ENCODE results near the gene FUT2. TPM values are rescaled to one million over a fixed set of nuclear protein-coding genes. Genes with fewer than 3 reads are reported as not detected.

The FUT2 gene
- total and polyA plus RNA-seq, 2 of the 13 experiments (the other 11 are each of a cell fraction or from before 2014, with no cell fraction given): 0.07 TPM; not detected in 1

DNA sequence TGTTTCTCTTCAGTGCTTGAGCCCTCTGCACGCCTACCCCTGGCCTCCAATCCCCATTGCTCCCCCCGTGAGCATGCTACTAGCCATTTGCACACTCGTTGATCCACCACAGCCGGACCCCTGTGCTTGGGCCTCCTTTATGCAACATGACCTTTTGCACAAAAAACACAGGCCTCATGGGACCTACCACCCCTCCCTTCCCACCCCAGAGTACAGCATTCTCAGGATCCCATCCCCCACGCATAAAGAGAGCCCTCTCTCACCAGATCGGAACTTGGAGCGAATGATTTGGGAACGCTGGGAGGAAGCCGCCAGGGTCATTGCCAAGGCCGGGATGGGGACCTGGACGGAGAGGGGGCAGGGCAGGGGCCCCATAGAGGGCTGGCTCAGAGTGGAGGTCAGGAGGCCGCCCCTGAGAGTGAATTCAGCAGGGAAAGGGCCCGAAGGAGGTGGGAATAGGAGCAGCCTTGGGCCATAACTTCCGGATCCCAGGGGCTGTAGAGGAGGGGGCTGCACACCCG lies 23.0 kb downstream of the FUT2 start (continued):
- TF ChIP-seq, protein P1, sequence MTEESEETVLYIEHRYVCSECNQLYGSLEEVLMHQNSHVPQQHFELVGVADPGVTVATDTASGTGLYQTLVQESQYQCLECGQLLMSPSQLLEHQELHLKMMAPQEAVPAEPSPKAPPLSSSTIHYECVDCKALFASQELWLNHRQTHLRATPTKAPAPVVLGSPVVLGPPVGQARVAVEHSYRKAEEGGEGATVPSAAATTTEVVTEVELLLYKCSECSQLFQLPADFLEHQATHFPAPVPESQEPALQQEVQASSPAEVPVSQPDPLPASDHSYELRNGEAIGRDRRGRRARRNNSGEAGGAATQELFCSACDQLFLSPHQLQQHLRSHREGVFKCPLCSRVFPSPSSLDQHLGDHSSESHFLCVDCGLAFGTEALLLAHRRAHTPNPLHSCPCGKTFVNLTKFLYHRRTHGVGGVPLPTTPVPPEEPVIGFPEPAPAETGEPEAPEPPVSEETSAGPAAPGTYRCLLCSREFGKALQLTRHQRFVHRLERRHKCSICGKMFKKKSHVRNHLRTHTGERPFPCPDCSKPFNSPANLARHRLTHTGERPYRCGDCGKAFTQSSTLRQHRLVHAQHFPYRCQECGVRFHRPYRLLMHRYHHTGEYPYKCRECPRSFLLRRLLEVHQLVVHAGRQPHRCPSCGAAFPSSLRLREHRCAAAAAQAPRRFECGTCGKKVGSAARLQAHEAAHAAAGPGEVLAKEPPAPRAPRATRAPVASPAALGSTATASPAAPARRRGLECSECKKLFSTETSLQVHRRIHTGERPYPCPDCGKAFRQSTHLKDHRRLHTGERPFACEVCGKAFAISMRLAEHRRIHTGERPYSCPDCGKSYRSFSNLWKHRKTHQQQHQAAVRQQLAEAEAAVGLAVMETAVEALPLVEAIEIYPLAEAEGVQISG (CRISPR knock-in tag; IDR thresholded peaks at IDR 0.05): peak; percentile 38; the same call in 1 of the 2 replicates
- no peak for TF ChIP-seq NFATC3 (CRISPR knock-in tag; IDR thresholded peaks at IDR 0.05)
- peak; percentile 49; the same call in 1 of the 2 replicates for TF ChIP-seq SP5 (CRISPR knock-in tag; IDR thresholded peaks at IDR 0.05; ENCODE audit: borderline replicate concordance, low read depth)
- TF ChIP-seq TBX2 (CRISPR knock-in tag; IDR thresholded peaks at IDR 0.05; ENCODE audit: borderline replicate concordance): peak; percentile 45; the same call in 1 of the 2 replicates
- TF ChIP-seq, protein P2, sequence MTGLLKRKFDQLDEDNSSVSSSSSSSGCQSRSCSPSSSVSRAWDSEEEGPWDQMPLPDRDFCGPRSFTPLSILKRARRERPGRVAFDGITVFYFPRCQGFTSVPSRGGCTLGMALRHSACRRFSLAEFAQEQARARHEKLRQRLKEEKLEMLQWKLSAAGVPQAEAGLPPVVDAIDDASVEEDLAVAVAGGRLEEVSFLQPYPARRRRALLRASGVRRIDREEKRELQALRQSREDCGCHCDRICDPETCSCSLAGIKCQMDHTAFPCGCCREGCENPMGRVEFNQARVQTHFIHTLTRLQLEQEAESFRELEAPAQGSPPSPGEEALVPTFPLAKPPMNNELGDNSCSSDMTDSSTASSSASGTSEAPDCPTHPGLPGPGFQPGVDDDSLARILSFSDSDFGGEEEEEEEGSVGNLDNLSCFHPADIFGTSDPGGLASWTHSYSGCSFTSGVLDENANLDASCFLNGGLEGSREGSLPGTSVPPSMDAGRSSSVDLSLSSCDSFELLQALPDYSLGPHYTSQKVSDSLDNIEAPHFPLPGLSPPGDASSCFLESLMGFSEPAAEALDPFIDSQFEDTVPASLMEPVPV (CRISPR knock-in tag; IDR thresholded peaks at IDR 0.05): peak; percentile 70; the same call in 1 of the 2 replicates
- TF ChIP-seq, protein P3, sequence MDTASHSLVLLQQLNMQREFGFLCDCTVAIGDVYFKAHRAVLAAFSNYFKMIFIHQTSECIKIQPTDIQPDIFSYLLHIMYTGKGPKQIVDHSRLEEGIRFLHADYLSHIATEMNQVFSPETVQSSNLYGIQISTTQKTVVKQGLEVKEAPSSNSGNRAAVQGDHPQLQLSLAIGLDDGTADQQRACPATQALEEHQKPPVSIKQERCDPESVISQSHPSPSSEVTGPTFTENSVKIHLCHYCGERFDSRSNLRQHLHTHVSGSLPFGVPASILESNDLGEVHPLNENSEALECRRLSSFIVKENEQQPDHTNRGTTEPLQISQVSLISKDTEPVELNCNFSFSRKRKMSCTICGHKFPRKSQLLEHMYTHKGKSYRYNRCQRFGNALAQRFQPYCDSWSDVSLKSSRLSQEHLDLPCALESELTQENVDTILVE (CRISPR knock-in tag; IDR thresholded peaks at IDR 0.05): 0 out of 2 replicates have a peak, but pooled peaks have one; percentile 18
- peak; percentile 14; the same call in 1 of the 2 replicates for TF ChIP-seq SP4 (CRISPR knock-in tag; IDR thresholded peaks at IDR 0.05)
- TF ChIP-seq, protein P4, sequence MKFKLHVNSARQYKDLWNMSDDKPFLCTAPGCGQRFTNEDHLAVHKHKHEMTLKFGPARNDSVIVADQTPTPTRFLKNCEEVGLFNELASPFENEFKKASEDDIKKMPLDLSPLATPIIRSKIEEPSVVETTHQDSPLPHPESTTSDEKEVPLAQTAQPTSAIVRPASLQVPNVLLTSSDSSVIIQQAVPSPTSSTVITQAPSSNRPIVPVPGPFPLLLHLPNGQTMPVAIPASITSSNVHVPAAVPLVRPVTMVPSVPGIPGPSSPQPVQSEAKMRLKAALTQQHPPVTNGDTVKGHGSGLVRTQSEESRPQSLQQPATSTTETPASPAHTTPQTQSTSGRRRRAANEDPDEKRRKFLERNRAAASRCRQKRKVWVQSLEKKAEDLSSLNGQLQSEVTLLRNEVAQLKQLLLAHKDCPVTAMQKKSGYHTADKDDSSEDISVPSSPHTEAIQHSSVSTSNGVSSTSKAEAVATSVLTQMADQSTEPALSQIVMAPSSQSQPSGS (CRISPR knock-in tag; IDR thresholded peaks at IDR 0.05): peak; percentile 67; the same call in 1 of the 2 replicates
- TF ChIP-seq ZSCAN21 (CRISPR knock-in tag; IDR thresholded peaks at IDR 0.05; ENCODE audit: borderline replicate concordance): 0 out of 2 replicates have a peak, but pooled peaks have one; percentile 44
- peak; percentile 95 for TF ChIP-seq TBL1XR1 (IDR thresholded peaks at IDR 0.05; ENCODE audit: borderline replicate concordance, low read length, partially characterized antibody)
- TF ChIP-seq, protein P5, sequence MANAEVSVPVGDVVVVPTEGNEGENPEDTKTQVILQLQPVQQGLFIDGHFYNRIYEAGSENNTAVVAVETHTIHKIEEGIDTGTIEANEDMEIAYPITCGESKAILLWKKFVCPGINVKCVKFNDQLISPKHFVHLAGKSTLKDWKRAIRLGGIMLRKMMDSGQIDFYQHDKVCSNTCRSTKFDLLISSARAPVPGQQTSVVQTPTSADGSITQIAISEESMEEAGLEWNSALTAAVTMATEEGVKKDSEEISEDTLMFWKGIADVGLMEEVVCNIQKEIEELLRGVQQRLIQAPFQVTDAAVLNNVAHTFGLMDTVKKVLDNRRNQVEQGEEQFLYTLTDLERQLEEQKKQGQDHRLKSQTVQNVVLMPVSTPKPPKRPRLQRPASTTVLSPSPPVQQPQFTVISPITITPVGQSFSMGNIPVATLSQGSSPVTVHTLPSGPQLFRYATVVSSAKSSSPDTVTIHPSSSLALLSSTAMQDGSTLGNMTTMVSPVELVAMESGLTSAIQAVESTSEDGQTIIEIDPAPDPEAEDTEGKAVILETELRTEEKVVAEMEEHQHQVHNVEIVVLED (CRISPR knock-in tag; IDR thresholded peaks at IDR 0.05; ENCODE audit: borderline replicate concordance): peak; percentile 49; the same call in 1 of the 2 replicates
- no peak for TF ChIP-seq RNF2 (conservative IDR thresholded peaks at IDR 0.05; ENCODE audit: low read depth)
- TF ChIP-seq, protein P6, sequence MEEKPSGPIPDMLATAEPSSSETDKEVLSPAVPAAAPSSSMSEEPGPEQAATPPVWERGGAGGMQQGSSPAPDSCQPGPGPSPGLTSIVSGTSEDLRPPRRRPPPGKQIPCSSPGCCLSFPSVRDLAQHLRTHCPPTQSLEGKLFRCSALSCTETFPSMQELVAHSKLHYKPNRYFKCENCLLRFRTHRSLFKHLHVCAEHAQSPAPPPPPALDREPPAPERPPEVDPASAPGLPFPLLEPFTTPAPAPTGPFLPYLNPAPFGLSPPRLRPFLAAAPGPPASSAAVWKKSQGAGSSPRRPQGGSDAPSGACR (CRISPR knock-in tag; IDR thresholded peaks at IDR 0.05): peak; percentile 56; the same call in 1 of the 2 replicates
- TF ChIP-seq KLF15 (CRISPR knock-in tag; IDR thresholded peaks at IDR 0.05; ENCODE audit: borderline replicate concordance): no peak
- TF ChIP-seq PHF21A (CRISPR knock-in tag; IDR thresholded peaks at IDR 0.05): peak; percentile 85
- no peak for TF ChIP-seq NFE2 (CRISPR knock-in tag; IDR thresholded peaks at IDR 0.05)
- no peak for TF ChIP-seq PAWR (CRISPR knock-in tag; IDR thresholded peaks at IDR 0.05; ENCODE audit: borderline replicate concordance)
- peak; percentile 75; the same call in 1 of the 2 replicates for TF ChIP-seq MED1 (CRISPR knock-in tag; IDR thresholded peaks at IDR 0.05)
- TF ChIP-seq ATM (IDR thresholded peaks at IDR 0.05; ENCODE audit: borderline replicate concordance): peak; percentile 66; the same call in 1 of the 2 replicates
- peak; percentile 98 for TF ChIP-seq RXRB (CRISPR knock-in tag; IDR thresholded peaks at IDR 0.05; ENCODE audit: borderline replicate concordance)
